PC-9 (cell line): Measurements from ENCODE around the gene NIPAL1.

Experiments used
- EZH2 ChIP-seq: fragments of 200-600 bp; sonication (generic); IDR thresholded peaks from 2 replicates; pipeline ENCODE4 v1.8.0; 2017; ENCODE audit warnings: antibody characterized with exemption, low read depth
- TF ChIP-seq, protein P1 (sequence below): fragments of 200-600 bp; sonication (generic); conservative IDR thresholded peaks from 2 replicates; pipeline ENCODE4 v1.6.1; 2017; ENCODE audit warnings: mixed run types, antibody characterized with exemption, mild to moderate bottlenecking, moderate library complexity

DNA sequence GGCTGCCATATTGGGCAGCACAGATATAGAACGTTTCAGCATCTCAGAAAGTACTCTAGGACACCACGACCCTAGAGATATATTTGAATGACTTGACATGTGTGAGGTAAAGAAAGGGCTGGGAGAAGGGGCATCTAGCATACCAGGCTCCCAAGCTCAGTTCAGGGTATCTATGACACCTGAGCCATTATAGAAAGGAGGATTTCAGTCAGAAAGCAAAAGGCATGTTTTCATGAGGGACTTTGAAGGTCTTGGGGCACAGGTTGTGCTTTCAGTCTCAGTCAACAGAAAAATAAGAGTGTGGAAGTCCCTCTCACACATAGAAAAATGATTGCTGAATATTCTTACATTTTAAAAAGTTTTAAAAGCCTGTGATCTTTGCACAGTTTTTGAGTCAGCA is 51.6 kb downstream of the NIPAL1 start:
- TF ChIP-seq, protein P1, sequence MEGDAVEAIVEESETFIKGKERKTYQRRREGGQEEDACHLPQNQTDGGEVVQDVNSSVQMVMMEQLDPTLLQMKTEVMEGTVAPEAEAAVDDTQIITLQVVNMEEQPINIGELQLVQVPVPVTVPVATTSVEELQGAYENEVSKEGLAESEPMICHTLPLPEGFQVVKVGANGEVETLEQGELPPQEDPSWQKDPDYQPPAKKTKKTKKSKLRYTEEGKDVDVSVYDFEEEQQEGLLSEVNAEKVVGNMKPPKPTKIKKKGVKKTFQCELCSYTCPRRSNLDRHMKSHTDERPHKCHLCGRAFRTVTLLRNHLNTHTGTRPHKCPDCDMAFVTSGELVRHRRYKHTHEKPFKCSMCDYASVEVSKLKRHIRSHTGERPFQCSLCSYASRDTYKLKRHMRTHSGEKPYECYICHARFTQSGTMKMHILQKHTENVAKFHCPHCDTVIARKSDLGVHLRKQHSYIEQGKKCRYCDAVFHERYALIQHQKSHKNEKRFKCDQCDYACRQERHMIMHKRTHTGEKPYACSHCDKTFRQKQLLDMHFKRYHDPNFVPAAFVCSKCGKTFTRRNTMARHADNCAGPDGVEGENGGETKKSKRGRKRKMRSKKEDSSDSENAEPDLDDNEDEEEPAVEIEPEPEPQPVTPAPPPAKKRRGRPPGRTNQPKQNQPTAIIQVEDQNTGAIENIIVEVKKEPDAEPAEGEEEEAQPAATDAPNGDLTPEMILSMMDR: no peak
- no peak for TF ChIP-seq EZH2
